GM23338 (cell line): ENCODE data around the gene BLVRA. TPM values are rescaled to one million over a fixed set of nuclear protein-coding genes. Genes with fewer than 3 reads are reported as not detected.

ENCODE experiments used
- ATAC-seq: fragments of 200-7000 bp; cut with Tn5 transposase; 3 replicates; pipeline ENCODE4 v1.9.1; 2020
- DNase-seq: peaks from one replicate; pipeline ENCODE4 v3.0.0-alpha.2; 2015; ENCODE audit warnings: low spot score
- H2AFZ ChIP-seq: fragments of 200-600 bp; sonication (generic); 2 replicates; pipeline ENCODE4 v1.8.0; 2016; ENCODE audit warnings: antibody characterized with exemption, mild to moderate bottlenecking, moderate library complexity
- H3F3A ChIP-seq: fragments of 200-600 bp; sonication (generic); replicated peaks from 2 replicates; pipeline ENCODE4 v1.8.0; 2017; ENCODE audit warnings: antibody characterized with exemption, mixed run types, low read depth
- H3K27ac ChIP-seq: fragments of 200-600 bp; sonication (generic); 2 replicates; pipeline ENCODE4 v1.6.1; 2016; ENCODE audit warnings: low read depth
- H3K27me3 ChIP-seq: fragments of 200-600 bp; sonication (generic); 2 replicates; pipeline ENCODE4 v1.8.0; 2016; ENCODE audit warnings: mild to moderate bottlenecking, mixed run types, moderate library complexity; ENCODE audit not compliant: insufficient read depth
- H3K36me3 ChIP-seq: fragments of 200-600 bp; sonication (generic); 2 replicates; pipeline ENCODE4 v1.8.0; 2016; ENCODE audit warnings: mild to moderate bottlenecking; ENCODE audit not compliant: insufficient read depth
- H3K4me1 ChIP-seq: fragments of 200-600 bp; sonication (generic); 2 replicates; pipeline ENCODE4 v1.8.0; 2016; ENCODE audit warnings: mild to moderate bottlenecking, moderate library complexity; ENCODE audit not compliant: insufficient read depth
- H3K4me2 ChIP-seq: fragments of 200-600 bp; sonication (generic); 2 replicates; pipeline ENCODE4 v1.7.1; 2017; ENCODE audit warnings: mixed run types
- H3K4me3 ChIP-seq: fragments of 200-600 bp; sonication (generic); 2 replicates; pipeline ENCODE4 v1.6.1; 2016; ENCODE audit warnings: mixed run types
- H3K79me2 ChIP-seq: fragments of 200-600 bp; sonication (generic); replicated peaks from 2 replicates; pipeline ENCODE4 v1.8.0; 2017; ENCODE audit warnings: mild to moderate bottlenecking; ENCODE audit not compliant: insufficient read depth
- H3K9me2 ChIP-seq: fragments of 200-600 bp; sonication (generic); 2 replicates; pipeline ENCODE4 v1.8.0; 2017; ENCODE audit not compliant: insufficient read depth
- H4K20me1 ChIP-seq: fragments of 200-600 bp; sonication (generic); replicated peaks from 2 replicates; pipeline ENCODE4 v1.8.0; 2017; ENCODE audit warnings: mild to moderate bottlenecking; ENCODE audit not compliant: insufficient read depth
- H3K27ac Mint-ChIP-seq: 2 replicates; pipeline ENCODE4 v1.8.0; 2020; ENCODE audit warnings: inconsistent platforms, mild to moderate bottlenecking, moderate library complexity, mixed read lengths
- H3K27me3 Mint-ChIP-seq: 3 replicates; pipeline ENCODE4 v1.8.0; 2022; ENCODE audit warnings: low read depth, mild to moderate bottlenecking, moderate library complexity, mixed read lengths, inconsistent platforms; ENCODE audit not compliant: insufficient read depth, poor library complexity
- H3K36me3 Mint-ChIP-seq: 3 replicates; pipeline ENCODE4 v1.8.0; 2021; ENCODE audit warnings: low read depth, mild to moderate bottlenecking, inconsistent platforms, moderate library complexity, mixed read lengths
- H3K4me1 Mint-ChIP-seq: 3 replicates; pipeline ENCODE4 v1.8.0; 2020; ENCODE audit warnings: mild to moderate bottlenecking, inconsistent platforms, mixed read lengths
- H3K4me3 Mint-ChIP-seq: 3 replicates; pipeline ENCODE4 v1.8.0; 2021; ENCODE audit warnings: moderate library complexity, mild to moderate bottlenecking, inconsistent platforms, mixed read lengths
- H3K9me3 Mint-ChIP-seq: 3 replicates; pipeline ENCODE4 v1.8.0; 2020; ENCODE audit warnings: moderate library complexity, mild to moderate bottlenecking, inconsistent platforms, mixed read lengths
- CREB1 ChIP-seq: fragments of 250-450 bp; sonication (Bioruptor Pico); IDR thresholded peaks from 2 replicates; pipeline ENCODE4 v1.5.0; 2020; ENCODE audit warnings: low read depth, mild to moderate bottlenecking, moderate library complexity
- EZH2 ChIP-seq: fragments of 200-600 bp; sonication (generic); IDR thresholded peaks from one replicate; pipeline ENCODE4 v1.8.0; 2017; ENCODE audit warnings: antibody characterized with exemption, mild to moderate bottlenecking, low read depth; ENCODE audit not compliant: unreplicated experiment
- EZH2phosphoT487 ChIP-seq: fragments of 200-600 bp; sonication (generic); IDR thresholded peaks from one replicate; pipeline ENCODE4 v1.8.1; 2018; ENCODE audit warnings: antibody characterized with exemption; ENCODE audit not compliant: unreplicated experiment
- NANOG ChIP-seq: IDR thresholded peaks from 2 replicates; pipeline ENCODE4 v1.6.1; 2016; ENCODE audit warnings: antibody characterized with exemption, borderline replicate concordance
- POLR2AphosphoS5 ChIP-seq: IDR thresholded peaks from 2 replicates; pipeline ENCODE4 v1.6.1; 2016; ENCODE audit warnings: antibody characterized with exemption, low read depth
- ZNF114 ChIP-seq: fragments of 250-450 bp; sonication (Bioruptor Pico); IDR thresholded peaks from 2 replicates; pipeline ENCODE4 v1.5.0; 2020; ENCODE audit warnings: mild to moderate bottlenecking, moderate library complexity
- ZNF331 ChIP-seq: fragments of 250-450 bp; sonication (Bioruptor Pico); IDR thresholded peaks from 2 replicates; pipeline ENCODE4 v1.5.0; 2020; ENCODE audit warnings: low read depth, mild to moderate bottlenecking, moderate library complexity
- polyA plus RNA-seq: library from polyadenylated mRNA; unstranded; fragments of >200 nt; fragmentation: Nextera tagmentation; extraction: Ambion mirVana; gene quantifications from 2 replicates; pipeline ENCODE4 v1.2.1, GENCODE V29; 2016
- total RNA-seq: library from RNA; depleted of rRNA; stranded (reverse); fragments of >200 nt; shearing (Covaris generic); gene quantifications from 2 replicates; pipeline ENCODE4 v1.2.3, GENCODE V29; 2014
- TF ChIP-seq, protein P1 (sequence below): fragments of 250-450 bp; sonication (Bioruptor Pico); IDR thresholded peaks from 2 replicates; pipeline ENCODE4 v1.5.0; 2020; ENCODE audit warnings: mild to moderate bottlenecking, moderate library complexity
- TF ChIP-seq, protein P2 (sequence below): IDR thresholded peaks from 2 replicates; pipeline ENCODE4 v1.6.1; 2016; ENCODE audit warnings: antibody characterized with exemption

BLVRA gene
- total and polyA plus RNA-seq, 2 experiments from 2014 or later, result 17.0 to 46.5 TPM

DNA sequence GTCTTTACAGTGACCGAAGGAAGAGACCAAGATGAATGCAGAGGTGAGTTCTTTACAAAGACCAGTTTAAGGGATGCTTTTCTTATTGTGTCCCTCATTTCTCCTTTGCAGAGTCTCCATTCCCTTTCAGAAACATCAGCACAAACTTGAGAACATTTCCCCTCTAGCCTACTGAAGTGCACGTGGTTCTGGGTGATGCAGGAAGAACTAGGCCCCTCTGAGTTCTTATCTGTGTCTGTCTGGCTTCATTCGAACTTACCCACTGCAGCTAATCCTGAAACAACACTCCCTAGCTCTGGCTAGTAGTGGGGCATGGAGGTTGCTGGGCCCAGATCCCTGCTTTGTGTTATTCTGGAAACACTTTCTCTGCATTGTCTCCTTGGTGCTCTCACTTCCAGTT, 12.6 kb downstream of the BLVRA start (continued):
- TF ChIP-seq, protein P1, sequence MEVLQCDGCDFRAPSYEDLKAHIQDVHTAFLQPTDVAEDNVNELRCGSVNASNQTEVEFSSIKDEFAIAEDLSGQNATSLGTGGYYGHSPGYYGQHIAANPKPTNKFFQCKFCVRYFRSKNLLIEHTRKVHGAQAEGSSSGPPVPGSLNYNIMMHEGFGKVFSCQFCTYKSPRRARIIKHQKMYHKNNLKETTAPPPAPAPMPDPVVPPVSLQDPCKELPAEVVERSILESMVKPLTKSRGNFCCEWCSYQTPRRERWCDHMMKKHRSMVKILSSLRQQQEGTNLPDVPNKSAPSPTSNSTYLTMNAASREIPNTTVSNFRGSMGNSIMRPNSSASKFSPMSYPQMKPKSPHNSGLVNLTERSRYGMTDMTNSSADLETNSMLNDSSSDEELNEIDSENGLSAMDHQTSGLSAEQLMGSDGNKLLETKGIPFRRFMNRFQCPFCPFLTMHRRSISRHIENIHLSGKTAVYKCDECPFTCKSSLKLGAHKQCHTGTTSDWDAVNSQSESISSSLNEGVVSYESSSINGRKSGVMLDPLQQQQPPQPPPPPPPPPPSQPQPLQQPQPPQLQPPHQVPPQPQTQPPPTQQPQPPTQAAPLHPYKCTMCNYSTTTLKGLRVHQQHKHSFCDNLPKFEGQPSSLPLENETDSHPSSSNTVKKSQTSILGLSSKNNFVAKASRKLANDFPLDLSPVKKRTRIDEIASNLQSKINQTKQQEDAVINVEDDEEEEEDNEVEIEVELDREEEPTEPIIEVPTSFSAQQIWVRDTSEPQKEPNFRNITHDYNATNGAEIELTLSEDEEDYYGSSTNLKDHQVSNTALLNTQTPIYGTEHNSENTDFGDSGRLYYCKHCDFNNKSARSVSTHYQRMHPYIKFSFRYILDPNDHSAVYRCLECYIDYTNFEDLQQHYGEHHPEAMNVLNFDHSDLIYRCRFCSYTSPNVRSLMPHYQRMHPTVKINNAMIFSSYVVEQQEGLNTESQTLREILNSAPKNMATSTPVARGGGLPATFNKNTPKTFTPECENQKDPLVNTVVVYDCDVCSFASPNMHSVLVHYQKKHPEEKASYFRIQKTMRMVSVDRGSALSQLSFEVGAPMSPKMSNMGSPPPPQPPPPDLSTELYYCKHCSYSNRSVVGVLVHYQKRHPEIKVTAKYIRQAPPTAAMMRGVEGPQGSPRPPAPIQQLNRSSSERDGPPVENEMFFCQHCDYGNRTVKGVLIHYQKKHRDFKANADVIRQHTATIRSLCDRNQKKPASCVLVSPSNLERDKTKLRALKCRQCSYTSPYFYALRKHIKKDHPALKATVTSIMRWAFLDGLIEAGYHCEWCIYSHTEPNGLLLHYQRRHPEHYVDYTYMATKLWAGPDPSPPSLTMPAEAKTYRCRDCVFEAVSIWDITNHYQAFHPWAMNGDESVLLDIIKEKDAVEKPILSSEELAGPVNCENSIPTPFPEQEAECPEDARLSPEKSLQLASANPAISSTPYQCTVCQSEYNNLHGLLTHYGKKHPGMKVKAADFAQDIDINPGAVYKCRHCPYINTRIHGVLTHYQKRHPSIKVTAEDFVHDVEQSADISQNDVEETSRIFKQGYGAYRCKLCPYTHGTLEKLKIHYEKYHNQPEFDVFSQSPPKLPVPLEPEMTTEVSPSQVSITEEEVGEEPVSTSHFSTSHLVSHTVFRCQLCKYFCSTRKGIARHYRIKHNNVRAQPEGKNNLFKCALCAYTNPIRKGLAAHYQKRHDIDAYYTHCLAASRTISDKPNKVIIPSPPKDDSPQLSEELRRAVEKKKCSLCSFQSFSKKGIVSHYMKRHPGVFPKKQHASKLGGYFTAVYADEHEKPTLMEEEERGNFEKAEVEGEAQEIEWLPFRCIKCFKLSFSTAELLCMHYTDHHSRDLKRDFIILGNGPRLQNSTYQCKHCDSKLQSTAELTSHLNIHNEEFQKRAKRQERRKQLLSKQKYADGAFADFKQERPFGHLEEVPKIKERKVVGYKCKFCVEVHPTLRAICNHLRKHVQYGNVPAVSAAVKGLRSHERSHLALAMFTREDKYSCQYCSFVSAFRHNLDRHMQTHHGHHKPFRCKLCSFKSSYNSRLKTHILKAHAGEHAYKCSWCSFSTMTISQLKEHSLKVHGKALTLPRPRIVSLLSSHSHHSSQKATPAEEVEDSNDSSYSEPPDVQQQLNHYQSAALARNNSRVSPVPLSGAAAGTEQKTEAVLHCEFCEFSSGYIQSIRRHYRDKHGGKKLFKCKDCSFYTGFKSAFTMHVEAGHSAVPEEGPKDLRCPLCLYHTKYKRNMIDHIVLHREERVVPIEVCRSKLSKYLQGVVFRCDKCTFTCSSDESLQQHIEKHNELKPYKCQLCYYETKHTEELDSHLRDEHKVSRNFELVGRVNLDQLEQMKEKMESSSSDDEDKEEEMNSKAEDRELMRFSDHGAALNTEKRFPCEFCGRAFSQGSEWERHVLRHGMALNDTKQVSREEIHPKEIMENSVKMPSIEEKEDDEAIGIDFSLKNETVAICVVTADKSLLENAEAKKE (CRISPR knock-in tag), result no peak
- no peak for TF ChIP-seq ZNF114 (CRISPR knock-in tag)

DNA sequence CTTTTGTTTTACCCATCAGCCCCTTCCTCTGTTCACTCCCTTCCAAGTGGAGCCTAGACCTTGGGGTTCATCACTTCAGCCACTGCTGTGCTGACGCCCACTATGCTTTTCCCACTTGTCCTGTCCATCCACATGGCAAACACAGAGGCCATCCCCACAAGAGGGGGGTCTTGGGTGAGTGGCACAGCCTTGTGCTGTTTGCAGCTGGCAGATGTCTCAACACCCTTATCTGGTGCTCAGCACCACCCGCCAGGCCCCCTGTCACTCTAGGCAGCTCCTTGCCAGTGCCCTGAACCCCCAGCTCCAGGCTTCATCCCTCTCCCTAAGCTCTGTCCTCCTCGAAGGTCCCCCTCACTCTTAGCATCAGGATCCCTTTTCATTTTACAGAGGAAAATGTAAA, 13.1 kb downstream of the BLVRA start:
- Mint-ChIP-seq H3K4me3 (no peak overlapping the region), H3K36me3 (peaks cover 18% of the 10 kb centered on the region)
- no peak for TF ChIP-seq EZH2phosphoT487
- no peak for TF ChIP-seq EZH2
- TF ChIP-seq NANOG, result no peak
- TF ChIP-seq, protein P1 (CRISPR knock-in tag), result no peak
- no peak for TF ChIP-seq ZNF114 (CRISPR knock-in tag)
- no peak for TF ChIP-seq CREB1 (CRISPR knock-in tag)
- no peak for TF ChIP-seq POLR2AphosphoS5
- TF ChIP-seq, protein P2, sequence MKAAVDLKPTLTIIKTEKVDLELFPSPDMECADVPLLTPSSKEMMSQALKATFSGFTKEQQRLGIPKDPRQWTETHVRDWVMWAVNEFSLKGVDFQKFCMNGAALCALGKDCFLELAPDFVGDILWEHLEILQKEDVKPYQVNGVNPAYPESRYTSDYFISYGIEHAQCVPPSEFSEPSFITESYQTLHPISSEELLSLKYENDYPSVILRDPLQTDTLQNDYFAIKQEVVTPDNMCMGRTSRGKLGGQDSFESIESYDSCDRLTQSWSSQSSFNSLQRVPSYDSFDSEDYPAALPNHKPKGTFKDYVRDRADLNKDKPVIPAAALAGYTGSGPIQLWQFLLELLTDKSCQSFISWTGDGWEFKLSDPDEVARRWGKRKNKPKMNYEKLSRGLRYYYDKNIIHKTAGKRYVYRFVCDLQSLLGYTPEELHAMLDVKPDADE, result no peak
- no peak for TF ChIP-seq ZNF331 (CRISPR knock-in tag)

More for the DNA sequence above, 13.1 kb downstream of the BLVRA start:
- Mint-ChIP-seq H3K27me3 (peaks cover 3% of the 10 kb centered on the region), H3K9me3 (peaks cover 3% of the 10 kb centered on the region; the same call in 2 of the 3 replicates), H3K4me1 (no peaks in the 10 kb centered on the region; the same call in 2 of the 3 replicates), H3K27ac (no peak overlapping the region)
- Histone ChIP-seq H2AFZ (no peak overlapping the region), H3F3A (no peaks in the 10 kb centered on the region), H3K4me3 (no peak overlapping the region), H3K36me3 (0 out of 2 replicates have a peak, but pooled peaks cover 4% of the 10 kb centered on the region), H3K4me2 (no peak overlapping the region), H3K27ac (no peak overlapping the region), H3K27me3 (no peaks in the 10 kb centered on the region), H3K9me2 (no peaks in the 10 kb centered on the region), H3K4me1 (no peaks in the 10 kb centered on the region), H4K20me1 (no peaks in the 10 kb centered on the region), H3K79me2 (peaks cover 6% of the 10 kb centered on the region)
- ATAC-seq, result no peak
- no peak for DNase-seq
